HG03095 (cell line): ENCODE measurements around the gene ADAMTS3.
"Not testable (repeated sequence)": the region's sequence is repeated elsewhere in the genome, so short reads cannot be mapped to it uniquely, and the experiment has no call there.

ENCODE experiments used
- ATAC-seq: cut with Tn5 transposase; IDR thresholded peaks from one replicate; pipeline ENCODE4 v1.9.1; 2021; ENCODE audit warnings: moderate library complexity; ENCODE audit not compliant: unreplicated experiment

ADAMTS3 gene

DNA sequence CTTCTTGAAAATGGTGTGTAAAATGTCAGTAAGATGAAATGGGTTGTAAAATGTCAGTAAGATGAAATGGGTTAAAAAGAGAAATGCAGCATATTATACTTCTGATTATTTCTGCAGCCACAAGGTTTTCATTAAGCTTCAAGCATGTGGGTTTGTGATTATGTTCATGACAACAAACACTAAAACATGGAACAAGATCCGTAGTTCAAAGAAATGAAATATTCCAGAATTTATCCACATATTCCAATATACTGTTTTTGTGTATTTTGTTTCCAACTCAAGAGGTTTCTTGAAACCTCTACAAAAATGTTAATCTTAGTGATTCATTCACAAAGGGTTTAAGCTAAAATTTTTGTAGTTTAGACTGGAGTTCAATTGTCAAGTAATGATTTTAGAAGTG, 84.0 kb downstream of the ADAMTS3 start:
- ATAC-seq = no peak

DNA sequence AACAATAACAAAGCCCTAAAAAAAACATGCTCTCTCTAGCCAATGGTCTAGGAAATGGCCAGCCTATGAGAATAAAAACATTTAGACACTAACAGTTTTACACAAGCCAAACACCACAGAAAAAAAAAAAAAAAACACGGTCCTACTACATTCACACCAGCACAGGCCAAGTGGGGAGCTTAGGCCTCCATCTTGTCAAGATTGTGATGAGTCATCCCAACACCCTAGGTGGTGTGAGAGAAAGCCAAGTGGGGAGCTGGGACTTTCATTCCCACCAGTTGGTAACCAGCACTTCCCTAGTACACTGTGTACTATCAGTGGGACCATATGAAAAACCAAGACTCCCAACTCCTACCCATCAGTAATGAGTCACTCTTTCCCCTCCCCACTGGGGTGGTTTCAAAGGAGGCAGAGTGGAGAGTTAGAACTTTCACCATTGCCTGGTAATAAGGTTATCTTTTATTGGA, 95.6 kb downstream of the ADAMTS3 start:
- ATAC-seq = no peak

DNA sequence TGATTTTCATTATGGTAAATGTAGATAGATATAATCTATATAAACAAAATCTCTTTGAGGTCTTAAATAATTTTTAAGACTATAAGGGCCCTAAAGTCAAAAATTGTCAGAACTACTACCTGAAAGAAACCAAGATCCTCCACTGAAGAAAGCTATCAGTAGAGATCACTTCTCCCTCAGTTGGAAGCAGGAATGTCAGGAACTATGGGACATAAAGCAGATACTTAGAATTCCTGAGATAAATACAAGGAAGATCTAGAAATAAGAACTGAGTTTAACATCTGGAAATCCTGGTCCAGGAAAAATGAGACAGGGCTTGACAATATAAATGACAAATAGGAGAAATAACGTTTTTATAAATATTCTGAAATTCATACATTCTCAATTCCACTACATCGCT, 97.2 kb downstream of the ADAMTS3 start:
- ATAC-seq = no peak

DNA sequence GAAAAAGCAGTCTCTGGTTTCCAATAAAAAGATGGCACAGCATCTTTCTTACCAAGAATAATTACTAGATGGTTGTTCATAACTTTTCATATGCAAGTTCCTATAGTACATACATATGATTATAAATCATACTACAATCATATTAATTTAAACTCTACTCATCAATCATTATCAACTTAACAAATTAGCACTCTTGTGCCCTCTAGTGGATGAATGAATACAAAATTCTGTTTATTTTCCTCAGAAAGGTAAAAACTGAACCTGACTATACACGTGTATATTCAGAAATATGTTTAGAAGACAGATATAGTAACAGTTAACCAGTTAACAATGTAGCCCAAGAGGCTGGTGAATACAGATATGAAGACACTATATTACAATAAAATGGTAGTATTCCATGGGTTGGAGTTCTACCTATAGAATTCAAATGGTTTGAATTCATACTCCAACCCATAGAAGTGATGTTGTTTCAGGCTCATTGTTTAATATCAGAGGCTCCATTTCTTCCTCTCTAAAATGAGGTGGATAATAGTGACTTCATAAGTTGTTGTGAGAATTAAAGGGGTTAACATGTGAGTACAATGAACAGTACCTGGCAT, 100.0 kb downstream of the ADAMTS3 start:
- no peak for ATAC-seq

DNA sequence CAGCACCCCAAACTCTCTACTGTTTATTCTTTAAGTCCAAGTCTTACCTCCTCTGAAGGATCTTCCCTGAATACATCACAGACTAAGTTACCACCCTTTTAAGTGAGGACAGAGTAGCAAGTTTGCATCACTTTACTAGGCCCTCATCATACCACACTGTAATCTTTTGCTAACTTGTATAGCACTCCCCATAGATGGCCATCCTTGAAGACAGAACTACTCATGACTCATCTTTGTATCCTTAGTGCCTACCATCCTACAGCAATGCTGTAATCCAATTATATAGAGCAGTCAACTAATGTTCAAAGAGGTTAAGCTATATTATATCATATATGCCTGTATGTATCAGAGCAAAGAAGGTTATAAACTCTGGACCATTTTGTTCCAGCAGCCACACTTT, 101.4 kb downstream of the ADAMTS3 start:
- no peak for ATAC-seq

DNA sequence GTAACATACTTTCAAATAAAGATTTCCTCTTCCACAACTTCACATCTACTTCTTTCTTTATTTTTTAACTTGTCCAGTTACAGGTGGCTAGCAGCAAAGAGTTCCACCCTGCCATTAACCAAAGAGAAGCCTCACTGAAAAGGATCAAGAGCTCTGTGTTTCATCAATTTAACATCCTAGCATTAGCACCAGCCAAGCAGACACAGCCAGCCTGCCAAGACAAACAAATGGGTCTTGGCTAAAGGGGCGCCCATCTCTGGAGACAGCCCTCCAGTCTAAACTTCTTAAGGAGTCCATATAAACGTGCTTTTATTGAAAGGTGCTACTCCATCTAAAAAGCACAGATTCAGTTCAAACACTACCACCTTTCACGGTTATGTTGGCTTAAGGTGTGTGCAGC, 105.3 kb downstream of the ADAMTS3 start:
- ATAC-seq = no peak

DNA sequence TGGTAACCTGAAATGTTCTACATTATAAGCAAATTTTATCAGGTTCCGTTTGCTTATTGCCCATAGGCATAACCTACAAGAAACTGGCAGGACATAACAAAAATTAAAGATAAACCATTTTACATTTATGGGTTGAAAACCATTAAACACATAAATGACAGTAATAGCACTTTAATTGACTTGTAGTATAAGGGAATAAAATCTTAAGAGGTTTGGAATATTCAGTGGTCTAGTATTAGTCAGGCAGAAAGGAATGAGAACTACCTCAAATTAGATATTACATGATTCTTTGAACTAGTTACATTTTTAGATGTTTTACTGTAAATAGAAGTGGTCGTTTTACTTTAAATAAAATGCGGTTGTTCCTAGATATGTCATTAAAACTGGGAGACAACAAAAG, 111.9 kb downstream of the ADAMTS3 start:
- ATAC-seq = no peak

DNA sequence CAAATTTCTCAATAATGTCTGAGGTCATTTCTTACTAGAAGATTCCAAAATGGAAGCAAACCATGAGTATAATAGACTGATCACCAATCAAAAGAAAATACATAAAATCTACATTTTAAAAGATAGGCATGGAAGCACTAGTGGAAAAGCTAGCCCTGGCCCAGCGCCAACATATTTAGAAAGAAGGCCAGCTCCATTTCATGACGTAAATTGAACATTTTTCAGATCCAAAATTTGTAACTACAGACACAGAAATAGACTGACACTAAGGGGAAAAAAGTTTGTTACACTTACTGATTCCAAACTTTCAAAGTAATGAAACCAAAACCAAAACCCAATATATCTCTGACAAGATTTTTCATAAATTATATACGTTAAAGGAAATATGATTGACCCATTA, 117.7 kb downstream of the ADAMTS3 start:
- ATAC-seq = no peak

DNA sequence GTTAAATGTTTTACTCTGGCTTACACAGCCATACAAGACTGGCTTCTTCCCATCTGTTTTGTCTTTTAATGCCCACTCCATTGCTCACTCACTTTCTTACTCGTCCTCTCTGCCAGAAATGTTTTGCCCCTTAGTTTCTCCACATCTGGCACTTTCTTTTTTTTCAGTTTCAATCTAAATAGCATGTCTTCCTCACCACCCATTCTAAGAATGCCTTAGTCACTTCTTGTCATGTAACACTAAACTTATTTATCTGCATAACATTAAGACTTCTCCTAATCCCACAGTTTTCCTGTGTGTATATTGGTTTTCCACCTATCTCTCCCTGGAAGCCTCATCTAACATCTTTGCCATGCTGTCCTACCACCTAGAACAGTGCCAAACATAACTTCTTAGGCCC, 119.3 kb downstream of the ADAMTS3 start:
- no peak for ATAC-seq

DNA sequence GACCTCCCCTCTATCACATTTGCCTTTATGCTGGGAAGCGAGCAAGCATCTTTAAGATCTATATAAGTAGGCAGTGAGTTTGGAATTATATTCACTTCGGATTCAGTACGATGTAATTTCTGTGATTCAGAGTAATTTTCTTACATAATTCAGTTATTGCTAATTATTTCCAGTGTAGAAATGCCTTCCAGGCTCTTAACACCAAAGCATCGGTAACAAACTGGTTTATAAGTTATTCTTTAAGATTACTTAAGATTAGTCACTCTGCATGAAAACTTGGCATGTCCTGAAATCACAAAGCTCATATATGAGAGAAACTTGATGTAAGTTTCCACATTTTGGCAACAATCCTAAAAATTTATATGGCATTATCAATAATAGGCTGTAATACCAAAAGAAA, 120.8 kb downstream of the ADAMTS3 start:
- ATAC-seq = no peak

DNA sequence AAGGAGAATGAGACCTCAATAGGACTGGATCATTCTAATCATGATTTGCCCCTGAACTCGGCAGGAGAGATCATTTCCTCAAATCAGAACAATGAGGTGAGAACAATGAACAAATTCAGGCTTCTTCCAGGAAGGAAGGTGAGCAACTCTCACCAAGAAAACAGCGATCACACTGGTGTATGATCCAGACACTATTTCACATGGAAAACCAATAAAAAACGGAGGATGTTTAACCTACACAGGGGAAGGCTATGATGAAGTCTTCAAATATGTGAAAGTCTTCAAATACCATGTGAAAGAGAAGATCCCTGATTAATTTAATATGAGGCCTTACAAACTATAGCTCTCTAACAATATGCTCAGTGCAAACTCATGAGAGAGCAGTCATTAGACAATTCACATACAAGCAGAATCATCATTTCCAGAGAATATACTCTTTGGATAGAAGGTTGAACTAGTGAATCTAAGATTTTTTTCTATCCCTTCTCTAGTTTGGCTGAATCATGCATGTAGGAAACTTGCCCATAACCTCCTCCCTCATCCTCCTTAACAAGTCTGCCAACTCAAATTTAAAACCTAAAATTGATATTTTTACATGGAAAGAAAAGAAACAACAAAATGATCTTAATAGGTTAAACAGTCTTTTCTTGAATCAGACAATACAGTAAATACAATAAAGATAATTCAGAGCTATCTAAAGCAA, 122.5 kb downstream of the ADAMTS3 start:
- ATAC-seq = no peak

DNA sequence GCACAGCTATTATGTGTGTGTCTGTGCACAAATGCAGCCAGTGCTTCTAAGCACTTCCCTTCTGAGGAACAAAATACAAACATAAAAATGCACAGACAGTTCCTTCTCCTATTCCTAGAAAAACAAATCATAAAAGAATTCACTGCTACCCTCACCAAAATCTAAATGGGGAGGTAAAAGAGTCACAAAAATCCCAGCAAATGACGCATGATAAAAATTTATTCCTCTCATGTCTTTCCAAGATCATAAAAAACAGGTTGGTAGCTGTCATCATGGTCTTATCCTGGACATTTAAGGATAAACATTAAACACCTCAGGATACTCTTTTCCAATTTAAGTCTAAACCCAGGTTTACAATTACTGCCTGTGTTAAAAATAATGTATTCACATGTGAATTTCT, 124.9 kb downstream of the ADAMTS3 start:
- no peak for ATAC-seq

DNA sequence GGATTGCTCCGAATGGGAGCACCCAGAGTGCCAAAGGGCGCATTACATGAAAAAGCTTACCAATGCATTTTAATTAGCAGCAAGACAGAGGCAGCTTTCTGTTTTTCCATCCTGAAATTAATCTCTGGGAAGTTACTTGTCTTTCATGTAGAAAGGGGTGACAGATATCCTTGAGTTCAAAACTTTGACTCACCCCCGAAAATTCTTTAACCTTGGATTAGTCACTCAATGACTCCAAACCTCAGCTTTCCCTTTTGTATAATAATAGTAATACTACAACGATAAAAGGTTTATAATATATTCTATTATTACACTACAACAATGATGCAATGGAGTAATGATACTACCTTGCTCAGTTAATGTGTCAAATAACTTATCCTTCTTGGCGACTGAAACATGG, 126.3 kb downstream of the ADAMTS3 start:
- no peak for ATAC-seq

DNA sequence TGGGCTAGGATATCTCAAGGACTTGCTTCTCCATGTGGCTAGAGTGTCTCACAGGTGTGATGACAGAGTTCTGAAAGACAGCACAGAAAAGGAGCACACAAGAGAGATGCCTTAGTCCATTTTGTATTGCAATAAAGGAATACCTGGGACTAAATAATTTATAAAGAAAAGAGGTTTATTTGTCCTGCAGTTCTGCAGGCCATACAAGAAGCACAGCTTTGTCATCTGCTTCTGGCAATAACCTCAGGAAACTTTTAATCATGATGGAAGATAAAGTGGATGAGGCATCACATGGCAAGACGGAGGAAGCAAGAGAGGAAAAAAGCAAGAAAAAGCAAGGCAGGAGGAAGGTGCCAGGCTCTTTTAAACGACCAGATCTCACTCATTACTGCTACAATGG, 126.9 kb downstream of the ADAMTS3 start:
- no peak for ATAC-seq

DNA sequence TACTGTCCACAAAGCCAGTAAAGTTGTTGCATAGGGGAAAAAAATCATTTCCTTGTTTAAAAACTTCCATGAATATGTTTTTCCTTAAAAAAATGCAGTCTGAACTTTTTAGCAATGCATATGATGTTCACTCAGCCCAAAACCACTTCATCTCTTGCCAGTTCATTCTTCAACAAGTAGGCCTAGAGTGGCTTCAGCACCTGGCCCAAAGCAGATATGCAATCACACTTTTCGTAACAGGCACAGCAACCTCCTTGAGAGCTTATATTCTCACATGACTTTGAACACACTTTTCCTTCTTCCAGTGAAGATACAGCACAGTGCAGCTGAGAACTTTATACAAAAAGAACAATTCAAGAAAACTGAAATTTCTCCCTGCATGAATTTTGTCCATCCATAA, 128.6 kb downstream of the ADAMTS3 start:
- no peak for ATAC-seq

DNA sequence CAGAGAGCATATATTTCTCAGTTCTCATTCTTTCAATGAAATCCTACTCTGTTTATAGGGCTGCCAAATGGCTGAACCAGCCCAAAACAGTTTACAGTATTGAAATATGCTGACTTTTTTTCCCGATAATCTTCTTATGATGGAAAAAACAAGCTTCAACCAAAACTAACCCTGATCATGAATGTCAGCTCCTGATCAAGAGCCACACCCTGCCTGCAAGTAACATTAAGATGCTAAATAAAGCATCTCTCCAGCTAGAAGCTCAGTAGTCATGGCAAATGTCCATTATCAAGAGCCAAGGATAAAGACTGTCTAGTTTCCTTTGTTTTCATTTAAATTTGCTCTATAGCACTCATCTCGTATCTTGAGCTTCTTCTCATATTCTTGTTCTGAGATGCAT, 136.0 kb downstream of the ADAMTS3 start:
- no peak for ATAC-seq

DNA sequence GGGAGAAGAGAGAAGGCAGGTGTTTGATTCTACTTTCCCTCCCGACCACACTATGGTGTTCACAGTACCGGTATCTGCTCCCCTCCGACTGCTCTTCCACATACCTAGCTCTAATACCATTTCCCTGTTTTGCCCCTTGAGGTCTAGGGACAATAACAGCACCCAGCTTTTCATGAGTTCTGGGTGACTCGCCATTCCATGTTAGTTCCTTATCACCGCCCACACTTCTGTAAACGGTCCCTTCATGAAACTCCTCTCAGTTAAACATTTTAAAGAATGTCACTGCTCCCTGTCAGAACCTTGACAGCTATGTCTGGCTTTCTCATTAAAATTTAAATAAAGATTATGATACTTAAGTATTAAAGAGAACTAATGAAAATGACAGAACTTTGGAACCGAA, 136.7 kb downstream of the ADAMTS3 start:
- ATAC-seq = no peak

DNA sequence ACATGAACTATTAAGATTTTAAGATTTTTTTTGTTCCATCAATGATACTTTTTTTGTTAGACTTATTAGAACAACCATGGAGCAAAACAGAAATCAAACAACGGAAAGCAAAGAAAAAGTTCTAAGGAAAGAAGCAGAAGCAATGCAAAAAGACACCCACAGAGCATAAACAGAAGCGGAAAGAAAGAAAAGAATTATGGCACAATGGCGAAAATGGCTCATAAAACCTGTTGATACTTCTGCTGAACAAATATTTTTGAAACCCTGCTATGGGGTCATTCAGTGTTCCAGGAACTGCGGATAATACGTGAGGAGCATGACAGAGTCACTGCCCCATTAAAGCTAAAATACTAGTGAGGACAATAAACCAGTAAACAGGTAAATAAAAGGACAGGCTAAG, 138.0 kb downstream of the ADAMTS3 start:
- no peak for ATAC-seq

DNA sequence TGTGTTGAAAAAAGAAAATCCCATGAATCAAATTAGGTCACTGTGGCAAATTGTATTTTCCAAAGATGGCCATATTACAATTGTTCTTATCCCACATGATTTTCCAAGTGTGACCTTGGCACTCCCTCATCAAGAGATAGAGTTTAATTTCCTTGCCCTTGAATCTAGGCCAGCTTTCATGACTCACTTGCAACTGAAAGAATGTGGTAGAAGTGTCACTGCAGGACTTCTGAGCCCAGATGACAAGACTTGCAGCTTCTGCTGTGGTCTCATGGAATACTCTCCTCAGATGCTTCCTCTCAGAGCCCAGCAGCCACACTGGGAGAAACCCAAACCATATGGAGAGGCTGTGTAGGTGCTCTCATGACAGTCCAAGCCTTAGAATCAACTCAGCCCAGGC, 139.0 kb downstream of the ADAMTS3 start:
- ATAC-seq = no peak

DNA sequence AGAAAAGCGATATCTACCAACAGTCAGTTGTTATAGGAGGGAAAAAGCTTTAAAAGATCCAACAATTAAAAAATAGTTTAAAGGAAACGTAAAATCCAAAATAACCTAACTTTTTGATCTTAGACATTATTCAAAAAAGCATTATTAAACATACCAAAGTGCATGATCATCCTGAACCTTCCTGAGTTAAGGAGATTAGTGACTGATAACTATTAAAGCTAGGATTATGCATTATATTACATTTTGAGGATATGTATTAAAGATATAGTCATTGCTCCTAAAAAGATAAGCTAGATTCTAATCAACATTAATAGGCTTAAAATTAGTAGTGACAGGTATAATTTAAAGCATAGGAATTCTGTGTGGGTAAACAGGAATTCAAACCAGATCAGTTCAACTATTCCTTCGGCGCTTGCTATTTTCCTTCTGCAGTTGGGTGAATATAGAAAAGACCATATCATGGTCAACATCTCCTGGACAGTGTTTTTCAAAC, 139.6 kb downstream of the ADAMTS3 start:
- ATAC-seq = no peak

DNA sequence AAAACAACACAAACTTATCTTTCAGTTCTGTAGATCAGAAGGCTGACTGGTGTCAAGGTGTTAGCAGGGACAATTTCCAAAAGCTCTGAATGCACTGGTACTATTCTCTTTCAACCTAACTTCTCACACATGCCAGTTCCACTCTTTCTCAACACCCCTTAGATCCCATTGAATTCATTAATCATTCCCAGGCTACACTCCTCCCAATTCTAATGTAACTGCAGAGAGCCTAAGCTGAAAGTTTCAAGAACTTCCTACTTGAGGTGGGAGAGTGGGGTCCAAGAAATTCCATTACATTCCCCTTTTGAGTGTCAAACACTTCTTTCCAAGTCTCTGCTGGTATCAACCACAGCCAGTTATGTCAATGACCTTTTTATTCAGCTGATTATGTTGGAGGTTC, 142.0 kb downstream of the ADAMTS3 start:
- ATAC-seq = no peak

DNA sequence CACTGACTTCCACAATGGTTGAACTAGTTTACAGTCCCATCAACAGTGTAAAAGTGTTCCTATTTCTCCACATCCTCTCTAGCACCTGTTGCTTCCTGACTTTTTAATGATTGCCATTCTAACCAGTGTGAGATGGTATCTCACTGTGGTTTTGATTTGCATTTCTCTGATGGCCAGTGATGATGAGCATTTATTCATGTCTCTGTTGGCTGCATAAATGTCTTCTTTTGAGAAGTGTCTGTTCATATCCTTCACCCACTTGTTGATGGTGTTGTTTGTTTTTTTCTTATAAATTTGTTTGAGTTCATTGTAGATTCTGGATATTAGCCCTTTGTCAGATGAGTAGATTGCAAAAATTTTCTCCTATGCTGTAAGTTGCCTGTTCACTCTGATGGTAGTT, 143.1 kb downstream of the ADAMTS3 start:
- ATAC-seq = not testable (repeated sequence)

DNA sequence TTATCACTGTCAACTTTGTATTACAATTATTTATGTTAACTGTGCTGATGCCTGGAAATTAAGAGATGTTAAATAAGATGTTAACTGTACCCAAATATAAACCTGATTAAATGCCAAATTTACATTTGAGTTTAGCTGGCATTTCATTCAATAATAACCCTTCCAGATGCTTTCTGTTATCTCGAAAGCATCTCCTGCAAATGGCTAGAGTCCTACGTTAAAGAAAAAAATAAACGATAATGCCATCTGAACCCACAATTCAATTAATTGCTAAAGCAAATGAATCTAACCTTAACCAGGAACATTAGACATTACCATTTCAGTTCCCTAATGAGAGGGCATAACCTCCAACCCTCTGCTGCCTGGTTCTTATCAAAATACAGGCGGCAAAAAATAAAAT, 145.0 kb downstream of the ADAMTS3 start:
- ATAC-seq = no peak
